Vagina (tissue), 2 donors: ENCODE results near the gene EEIG2.

Experiments used
- POLR2A ChIP-seq, 2 donors: fragments of 450-650 bp; IDR thresholded peaks; one replicate each; pipeline ENCODE4 v1.6.1; 2017; ENCODE audit warnings: antibody characterized with exemption in 2 of 2, mild to moderate bottlenecking in 2 of 2, moderate library complexity in 2 of 2
- TF ChIP-seq, protein P1 (sequence below), 3 experiments: fragments of 450-650 bp in 2 of 3; fragments of 200-600 bp in 1 of 3; sonication (generic) in 1 of 3; IDR thresholded peaks; one replicate each; pipeline ENCODE4 v1.5.1; 2017 to 2019; ENCODE audit warnings: antibody characterized with exemption in 3 of 3, mild to moderate bottlenecking in 2 of 3, moderate library complexity in 2 of 3

DNA sequence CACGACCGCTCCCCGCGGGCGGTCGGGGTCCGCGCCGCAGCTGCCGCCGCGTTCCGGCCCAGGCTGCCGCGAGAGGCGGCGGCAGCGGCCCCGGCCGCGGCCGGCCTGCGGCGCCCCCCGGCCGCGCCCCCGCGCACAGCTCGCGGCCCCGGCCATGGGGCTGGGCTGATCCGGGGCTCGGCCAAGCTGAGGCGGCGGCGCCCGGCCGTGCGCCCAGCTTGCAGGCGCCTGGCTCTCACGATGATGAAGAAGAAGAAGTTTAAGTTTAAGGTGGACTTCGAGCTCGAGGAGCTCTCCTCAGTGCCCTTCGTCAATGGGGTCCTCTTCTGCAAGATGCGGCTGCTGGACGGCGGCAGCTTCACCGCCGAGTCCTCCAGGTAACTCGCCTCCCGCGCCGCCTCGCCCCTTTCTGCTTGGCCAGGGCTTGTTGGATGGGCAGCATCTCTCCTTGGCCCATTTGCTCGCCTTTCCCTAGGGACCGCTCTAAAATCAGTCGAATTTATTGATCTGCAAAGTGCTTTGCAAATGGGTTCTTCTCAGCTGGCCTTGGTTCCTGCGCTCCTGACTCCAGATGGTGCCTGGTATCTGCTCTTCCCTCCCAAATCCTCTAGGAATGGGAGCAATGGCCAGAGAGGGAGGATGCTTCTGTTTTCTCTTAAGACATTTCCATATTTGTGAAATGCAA lies 431 bp downstream of the EEIG2 start:
- TF ChIP-seq, protein P1, sequence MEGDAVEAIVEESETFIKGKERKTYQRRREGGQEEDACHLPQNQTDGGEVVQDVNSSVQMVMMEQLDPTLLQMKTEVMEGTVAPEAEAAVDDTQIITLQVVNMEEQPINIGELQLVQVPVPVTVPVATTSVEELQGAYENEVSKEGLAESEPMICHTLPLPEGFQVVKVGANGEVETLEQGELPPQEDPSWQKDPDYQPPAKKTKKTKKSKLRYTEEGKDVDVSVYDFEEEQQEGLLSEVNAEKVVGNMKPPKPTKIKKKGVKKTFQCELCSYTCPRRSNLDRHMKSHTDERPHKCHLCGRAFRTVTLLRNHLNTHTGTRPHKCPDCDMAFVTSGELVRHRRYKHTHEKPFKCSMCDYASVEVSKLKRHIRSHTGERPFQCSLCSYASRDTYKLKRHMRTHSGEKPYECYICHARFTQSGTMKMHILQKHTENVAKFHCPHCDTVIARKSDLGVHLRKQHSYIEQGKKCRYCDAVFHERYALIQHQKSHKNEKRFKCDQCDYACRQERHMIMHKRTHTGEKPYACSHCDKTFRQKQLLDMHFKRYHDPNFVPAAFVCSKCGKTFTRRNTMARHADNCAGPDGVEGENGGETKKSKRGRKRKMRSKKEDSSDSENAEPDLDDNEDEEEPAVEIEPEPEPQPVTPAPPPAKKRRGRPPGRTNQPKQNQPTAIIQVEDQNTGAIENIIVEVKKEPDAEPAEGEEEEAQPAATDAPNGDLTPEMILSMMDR (IDR thresholded peaks at IDR 0.05): no peak
- no peak for TF ChIP-seq POLR2A (IDR thresholded peaks at IDR 0.05)
